ENCODE measurements around the gene LIPI. TPM values are rescaled to one million over a fixed set of nuclear protein-coding genes. Genes with fewer than 3 reads are reported as not detected.

The LIPI gene
- total RNA-seq, 2 donors from 2014 or later = not detected

DNA sequence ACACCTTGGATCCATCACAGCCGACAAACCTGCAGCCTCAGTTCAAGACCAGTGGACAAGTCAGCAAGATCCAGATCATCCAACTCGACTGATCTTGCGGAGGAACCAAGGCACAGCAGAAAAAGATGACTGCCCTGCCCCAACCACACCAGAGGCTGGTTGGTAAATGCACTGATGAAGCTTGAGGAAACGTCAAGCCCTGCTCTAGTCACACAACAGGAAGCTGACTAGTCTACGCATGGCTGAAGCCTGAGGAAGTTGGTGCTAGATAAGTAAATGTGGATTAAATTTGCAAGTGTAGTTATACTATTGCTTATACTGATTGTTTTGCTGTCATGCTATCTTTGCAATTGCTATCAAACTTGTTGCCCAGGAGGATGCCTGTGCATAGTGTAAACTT is 89.0 kb downstream of the LIPI start:
- 77 to 82% methylated on average over 5 of the region's 5 CpGs for WGBS, 2 donors
- ATAC-seq = no peak

DNA sequence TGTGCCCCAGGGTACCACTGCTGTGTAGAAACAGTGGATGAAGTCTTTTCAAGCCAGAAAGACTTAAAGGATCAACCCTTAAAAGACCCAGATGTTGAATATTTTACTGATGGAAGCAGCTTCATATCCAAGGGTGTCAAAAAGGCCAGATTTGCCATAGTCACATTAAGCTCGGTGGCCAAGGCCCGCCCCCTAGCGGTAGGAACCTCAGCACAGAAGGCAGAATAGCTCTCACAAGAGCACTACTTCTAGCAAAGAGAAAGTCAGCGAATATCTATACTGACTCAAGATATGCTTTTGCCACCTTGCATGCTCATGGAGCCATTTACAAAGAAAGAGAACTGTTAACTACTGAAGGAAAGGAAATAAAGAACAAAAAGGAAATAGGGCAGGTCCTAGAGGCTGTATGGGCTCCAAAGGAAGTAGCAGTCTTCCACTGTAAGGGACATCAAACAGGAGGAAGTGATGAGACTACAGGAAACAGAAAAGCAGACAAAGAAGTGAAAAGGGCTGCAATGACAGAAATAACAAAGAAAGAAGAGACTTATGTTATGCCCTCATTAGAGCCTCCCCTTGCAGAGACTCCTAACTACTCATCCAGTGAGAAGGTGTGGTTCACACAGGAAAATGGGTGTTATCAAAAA is 90.5 kb downstream of the LIPI start:
- Histone ChIP-seq H3K36me3 (replicated peaks in 1 of 2; ENCODE audit: insufficient read depth in 1 of 2, low read depth in 2 of 2) (no peaks in the 10 kb centered on the region), H3K27me3 (no peaks in the 10 kb centered on the region), H3K4me1 (no peaks in the 10 kb centered on the region), H3K27ac (no peak overlapping the region), H3K9me3 (no peaks in the 10 kb centered on the region), H3K4me3 (no peak overlapping the region)
- ATAC-seq = peak; percentile 33
- WGBS, 2 donors = 21 to 28% methylated on average over 4 of the region's 4 CpGs
- TF ChIP-seq, protein P1, sequence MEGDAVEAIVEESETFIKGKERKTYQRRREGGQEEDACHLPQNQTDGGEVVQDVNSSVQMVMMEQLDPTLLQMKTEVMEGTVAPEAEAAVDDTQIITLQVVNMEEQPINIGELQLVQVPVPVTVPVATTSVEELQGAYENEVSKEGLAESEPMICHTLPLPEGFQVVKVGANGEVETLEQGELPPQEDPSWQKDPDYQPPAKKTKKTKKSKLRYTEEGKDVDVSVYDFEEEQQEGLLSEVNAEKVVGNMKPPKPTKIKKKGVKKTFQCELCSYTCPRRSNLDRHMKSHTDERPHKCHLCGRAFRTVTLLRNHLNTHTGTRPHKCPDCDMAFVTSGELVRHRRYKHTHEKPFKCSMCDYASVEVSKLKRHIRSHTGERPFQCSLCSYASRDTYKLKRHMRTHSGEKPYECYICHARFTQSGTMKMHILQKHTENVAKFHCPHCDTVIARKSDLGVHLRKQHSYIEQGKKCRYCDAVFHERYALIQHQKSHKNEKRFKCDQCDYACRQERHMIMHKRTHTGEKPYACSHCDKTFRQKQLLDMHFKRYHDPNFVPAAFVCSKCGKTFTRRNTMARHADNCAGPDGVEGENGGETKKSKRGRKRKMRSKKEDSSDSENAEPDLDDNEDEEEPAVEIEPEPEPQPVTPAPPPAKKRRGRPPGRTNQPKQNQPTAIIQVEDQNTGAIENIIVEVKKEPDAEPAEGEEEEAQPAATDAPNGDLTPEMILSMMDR (IDR thresholded peaks at IDR 0.05) = peak in 6 of 7 experiments; percentile 36 to 49 (median 44)
- TF ChIP-seq POLR2A (IDR thresholded peaks at IDR 0.05) = no peak
- peak; percentile 24 to 68 (median 39) for DNase-seq
- intact Hi-C loops (cut with DNase I) = no loop called here

More for the DNA sequence above, 89.0 kb downstream of the LIPI start:
- TF ChIP-seq, protein P1 (IDR thresholded peaks at IDR 0.05) = no peak
- TF ChIP-seq POLR2A (IDR thresholded peaks at IDR 0.05) = no peak
- no peaks in the 10 kb centered on the region for H3K27me3 ChIP-seq
- H3K36me3 ChIP-seq (replicated peaks in 1 of 2; ENCODE audit: insufficient read depth in 1 of 2, low read depth in 2 of 2) = no peaks in the 10 kb centered on the region
- no peak for DNase-seq
- H3K4me3 ChIP-seq = no peak overlapping the region
- H3K27ac ChIP-seq = no peak overlapping the region
- H3K9me3 ChIP-seq = no peaks in the 10 kb centered on the region
- H3K4me1 ChIP-seq = no peaks in the 10 kb centered on the region
- intact Hi-C loops (cut with DNase I) = no loop called here

DNA sequence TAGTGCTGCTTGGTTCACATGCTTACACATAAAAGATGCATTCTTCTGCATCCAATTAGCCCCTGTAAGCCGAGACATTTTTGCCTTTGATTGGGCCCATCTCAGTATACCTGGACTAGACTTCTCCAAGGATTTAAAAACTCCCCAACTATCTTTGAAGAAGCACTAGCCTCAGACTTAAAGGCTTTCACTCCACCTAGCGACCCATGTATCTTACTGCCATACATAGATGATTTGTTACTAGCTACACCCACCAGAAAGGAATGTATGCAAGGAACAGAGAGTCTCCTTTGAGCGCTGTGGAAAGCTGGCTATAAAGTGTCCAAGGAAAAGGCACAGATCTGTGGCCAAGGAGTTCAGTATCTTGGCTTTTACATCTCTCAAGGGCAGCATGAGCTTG is 91.7 kb downstream of the LIPI start:
- Histone ChIP-seq H3K4me3 (no peak overlapping the region), H3K27ac (no peak overlapping the region), H3K27me3 (no peaks in the 10 kb centered on the region), H3K9me3 (no peaks in the 10 kb centered on the region), H3K4me1 (no peaks in the 10 kb centered on the region), H3K36me3 (replicated peaks in 1 of 2; ENCODE audit: insufficient read depth in 1 of 2, low read depth in 2 of 2) (no peaks in the 10 kb centered on the region)
- WGBS, 2 donors = 58 to 75% methylated on average over 3 of the region's 3 CpGs
- intact Hi-C loops (cut with DNase I) = no loop called here
- TF ChIP-seq POLR2A (IDR thresholded peaks at IDR 0.05) = no peak
- TF ChIP-seq, protein P1 (IDR thresholded peaks at IDR 0.05) = no peak
- no peak for DNase-seq
- no peak for ATAC-seq

DNA sequence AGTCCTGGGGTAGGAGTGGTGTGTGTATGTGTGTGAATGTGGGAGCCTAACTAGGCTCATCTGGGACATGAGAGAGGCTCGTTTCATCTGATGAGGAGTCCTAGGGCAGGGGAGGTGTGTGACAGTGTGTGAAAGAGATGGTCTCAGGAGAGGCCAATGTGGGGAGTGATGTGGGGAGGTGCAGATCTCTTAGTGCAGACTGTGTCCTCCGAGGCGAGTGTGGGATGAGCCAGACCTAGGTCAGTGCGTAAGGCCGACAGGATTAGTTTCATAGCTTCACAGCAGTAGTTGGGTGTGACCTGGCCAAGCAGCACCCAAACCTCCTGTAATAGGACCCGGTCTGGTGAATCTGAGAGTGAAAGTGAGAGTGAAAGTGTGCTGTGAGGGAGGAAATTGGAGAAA is 94.7 kb downstream of the LIPI start:
- no peak overlapping the region for H3K4me3 ChIP-seq
- DNase-seq (no peak), ATAC-seq (no peak)
- TF ChIP-seq POLR2A (IDR thresholded peaks at IDR 0.05) = no peak
- TF ChIP-seq, protein P1 (IDR thresholded peaks at IDR 0.05) = no peak
- H3K27ac ChIP-seq = no peak overlapping the region
- H3K27me3 ChIP-seq = no peaks in the 10 kb centered on the region
- no peaks in the 10 kb centered on the region for H3K9me3 ChIP-seq
- WGBS, 2 donors = 85 to 92% methylated on average over 6 of the region's 6 CpGs
- no peaks in the 10 kb centered on the region for H3K36me3 ChIP-seq (replicated peaks in 1 of 2; ENCODE audit: insufficient read depth in 1 of 2, low read depth in 2 of 2)
- H3K4me1 ChIP-seq = no peaks in the 10 kb centered on the region
- intact Hi-C loops (cut with DNase I) = no loop called here

DNA sequence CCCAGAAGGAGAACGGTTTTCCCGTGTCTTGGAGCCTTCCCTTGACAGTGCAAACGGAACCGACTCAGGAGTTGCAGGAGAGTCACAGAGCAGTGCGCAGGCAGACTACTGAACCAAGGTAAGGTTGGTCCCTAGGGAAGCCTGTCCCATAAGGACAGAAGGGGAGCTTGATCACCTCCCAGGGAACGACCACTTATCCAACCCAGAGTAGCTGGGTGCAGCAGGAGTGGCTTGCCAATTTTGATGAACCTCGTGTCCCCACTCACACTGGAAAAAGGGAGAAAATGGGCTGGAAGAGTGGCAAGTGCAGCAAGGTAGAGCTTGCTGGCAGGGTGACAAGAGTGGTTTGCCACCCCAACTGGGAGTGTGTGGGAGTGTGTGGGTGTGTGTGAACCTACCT is 95.1 kb downstream of the LIPI start:
- no peak overlapping the region for H3K4me3 ChIP-seq
- no peaks in the 10 kb centered on the region for H3K27me3 ChIP-seq
- no peak for TF ChIP-seq POLR2A (IDR thresholded peaks at IDR 0.05)
- TF ChIP-seq, protein P1 (IDR thresholded peaks at IDR 0.05) = no peak
- no peak overlapping the region for H3K27ac ChIP-seq
- no peak for ATAC-seq
- H3K9me3 ChIP-seq = no peaks in the 10 kb centered on the region
- no peaks in the 10 kb centered on the region for H3K4me1 ChIP-seq
- 70 to 79% methylated on average over 7 of the region's 7 CpGs for WGBS, 2 donors
- DNase-seq = no peak
- no peaks in the 10 kb centered on the region for H3K36me3 ChIP-seq (replicated peaks in 1 of 2; ENCODE audit: insufficient read depth in 1 of 2, low read depth in 2 of 2)
- intact Hi-C loops (cut with DNase I) = no loop called here

Data from body of pancreas (tissue), 4 donors.